Measurements from ENCODE around the gene SSC4D. TPM values are rescaled to one million over a fixed set of nuclear protein-coding genes. Genes with fewer than 3 reads are reported as not detected.
A peak's percentile ranks its signal among the peaks of the same experiment; 100 is the strongest.

The SSC4D gene
- total and polyA plus RNA-seq, 9 of the 15 experiments (the other 6 are each of a cell fraction or from before 2014, with no cell fraction given): 0.06 to 1.1 (median 0.85) TPM; not detected in 1

- TF ChIP-seq ATF3 (IDR thresholded peaks at IDR 0.05) (no peak), ATF3 (CRISPR knock-in tag; conservative IDR thresholded peaks at IDR 0.05) (no peak), SIX5 (IDR thresholded peaks at IDR 0.05; ENCODE audit: borderline replicate concordance in 1 of 2, insufficient read depth in 1 of 2, low read depth in 1 of 2, low read length in 2 of 2) (no peak), PYGO2 (tag; IDR thresholded peaks at IDR 0.05) (no peak), ZHX1 (conservative IDR thresholded peaks at IDR 0.05; ENCODE audit: low read length) (no peak), SMARCA4 (IDR thresholded peaks at IDR 0.05) (peak; percentile 82; the same call in 1 of the 2 replicates), MCM3 (IDR thresholded peaks at IDR 0.05) (no peak), MCM5 (IDR thresholded peaks at IDR 0.05; ENCODE audit: low read depth) (no peak), TCF3 (CRISPR knock-in tag; IDR thresholded peaks at IDR 0.05) (peak; percentile 15; the same call in 1 of the 2 replicates), ZZZ3 (IDR thresholded peaks at IDR 0.05) (no peak), RREB1 (CRISPR knock-in tag; IDR thresholded peaks at IDR 0.05) (no peak), TSC22D4 (tag; IDR thresholded peaks at IDR 0.05) (no peak), BCL6 (CRISPR knock-in tag; IDR thresholded peaks at IDR 0.05) (no peak), ZNF592 (IDR thresholded peaks at IDR 0.05) (peak; percentile 81)
Measured at GRCh38 chr7:76383089-76383944, 26.2 kb downstream of the SSC4D start (continued).

Data from K562 (cell line).